HG02840 (cell line): Measurements from ENCODE around the gene B3GALT4.
"Not testable (repeated sequence)": the region's sequence is repeated elsewhere in the genome, so short reads cannot be mapped to it uniquely, and the experiment has no call there.

ENCODE experiments used
- ATAC-seq: cut with Tn5 transposase; IDR thresholded peaks from one replicate; pipeline ENCODE4 v1.9.1; 2021; ENCODE audit warnings: mild to moderate bottlenecking, moderate library complexity, moderate number of reproducible peaks; ENCODE audit not compliant: unreplicated experiment, low FRiP score

Gene B3GALT4

GRCh38 chr6:33276864-33277662, at the start of gene B3GALT4:
B3GALT4 (plus strand) TSS chr6:33277123; CDS start chr6:33277420, 297 bp downstream.
- peak; percentile 51 for ATAC-seq

- no peak for ATAC-seq
These were observed 41.7 kb upstream of the B3GALT4 start for GRCh38 chr6:33235221-33235634.

GRCh38 chr6:33236328-33236727, 40.6 kb upstream of the B3GALT4 start:
- no peak for ATAC-seq

- ATAC-seq: no peak
These were observed 40.1 kb upstream of the B3GALT4 start for GRCh38 chr6:33236852-33237251.

- no peak for ATAC-seq
These were observed 39.2 kb upstream of the B3GALT4 start for GRCh38 chr6:33237741-33238140.

GRCh38 chr6:33241968-33242367, 35.0 kb upstream of the B3GALT4 start:
- no peak for ATAC-seq

- ATAC-seq: no peak
These were observed 33.4 kb upstream of the B3GALT4 start for GRCh38 chr6:33243476-33243875.

GRCh38 chr6:33247977-33248642, 28.8 kb upstream of the B3GALT4 start:
- ATAC-seq: no peak

GRCh38 chr6:33248643-33248931, 28.3 kb upstream of the B3GALT4 start:
- ATAC-seq: no peak

GRCh38 chr6:33248932-33249731, 27.8 kb upstream of the B3GALT4 start:
- peak; percentile 94 for ATAC-seq

- ATAC-seq: peak; percentile 2
These were observed 26.9 kb upstream of the B3GALT4 start for GRCh38 chr6:33249732-33250630.

GRCh38 chr6:33250731-33251130, 26.2 kb upstream of the B3GALT4 start:
- ATAC-seq: no peak

GRCh38 chr6:33251395-33252012, 25.4 kb upstream of the B3GALT4 start:
- ATAC-seq: no peak

GRCh38 chr6:33252759-33253158, 24.2 kb upstream of the B3GALT4 start:
- no peak for ATAC-seq

- no peak for ATAC-seq
These were observed 22.3 kb upstream of the B3GALT4 start for GRCh38 chr6:33254591-33254990.

- no peak for ATAC-seq
These were observed 17.9 kb upstream of the B3GALT4 start for GRCh38 chr6:33259032-33259431.

GRCh38 chr6:33262490-33262889, 14.4 kb upstream of the B3GALT4 start:
- not testable (repeated sequence) for ATAC-seq

GRCh38 chr6:33264015-33264414, 12.9 kb upstream of the B3GALT4 start:
- ATAC-seq: no peak

GRCh38 chr6:33271117-33271467, 5.8 kb upstream of the B3GALT4 start:
- no peak for ATAC-seq
